Muscle layer of duodenum (tissue), 2 donors: ENCODE data around the gene DCAF11.

Experiments
- H3K27ac ChIP-seq: one replicate; pipeline ENCODE4 v1.7.0; 2013; ENCODE audit warnings: mild to moderate bottlenecking, low read length
- H3K27me3 ChIP-seq: one replicate; pipeline ENCODE4 v1.7.0; 2013; ENCODE audit warnings: low read depth, mild to moderate bottlenecking, control low read depth, low read length
- H3K36me3 ChIP-seq, 2 donors: one replicate each; pipeline ENCODE4 v1.7.0; 2013; ENCODE audit warnings: low read length in 2 of 2, control low read depth in 1 of 2, mild to moderate bottlenecking in 1 of 2; ENCODE audit not compliant: insufficient read depth in 2 of 2, control insufficient read depth in 1 of 2
- H3K4me1 ChIP-seq, 2 donors: one replicate each; pipeline ENCODE4 v1.7.0; 2013; ENCODE audit warnings: low read length in 2 of 2, mild to moderate bottlenecking in 2 of 2, control low read depth in 1 of 2, moderate library complexity in 1 of 2; ENCODE audit not compliant: insufficient read depth in 2 of 2, control insufficient read depth in 1 of 2
- H3K4me3 ChIP-seq, 2 donors: one replicate each; pipeline ENCODE4 v1.7.0; 2013; ENCODE audit warnings: low read length in 2 of 2, low read depth in 1 of 2, mild to moderate bottlenecking in 1 of 2
- H3K9me3 ChIP-seq, 2 donors: one replicate each; pipeline ENCODE4 v1.7.0; 2013; ENCODE audit warnings: low read length in 2 of 2, control low read depth in 1 of 2, mild to moderate bottlenecking in 1 of 2; ENCODE audit not compliant: control insufficient read depth in 1 of 2
- donor health status: healthy.

The DCAF11 gene

GRCh38 chr14:24092505-24093206 is 21.9 kb upstream of the DCAF11 start:
- Histone ChIP-seq H3K27me3 (no peaks in the 10 kb centered on the region), H3K36me3 (no peaks in the 10 kb centered on the region), H3K27ac (no peak overlapping the region), H3K9me3 (no peaks in the 10 kb centered on the region), H3K4me1 (peaks cover 6 to 9% of the 10 kb centered on the region in 2 donors), H3K4me3 (no peak overlapping the region)

- Histone ChIP-seq H3K4me3 (peak overlapping the region; percentile 75 to 86), H3K9me3 (no peaks in the 10 kb centered on the region), H3K27me3 (no peaks in the 10 kb centered on the region), H3K36me3 (peaks cover 0 to 1% of the 10 kb centered on the region in 2 donors), H3K27ac (peak overlapping the region; percentile 81), H3K4me1 (peaks cover 6 to 9% of the 10 kb centered on the region in 2 donors)
Observed at GRCh38 chr14:24093207-24093900, 21.2 kb upstream of the DCAF11 start.

- Histone ChIP-seq H3K4me1 (peaks cover 6 to 9% of the 10 kb centered on the region in 2 donors), H3K4me3 (peak within 1 kb of the TSS; percentile 75 to 86), H3K36me3 (peaks cover 0 to 7% of the 10 kb centered on the region in 2 donors), H3K9me3 (no peaks in the 10 kb centered on the region), H3K27me3 (no peaks in the 10 kb centered on the region), H3K27ac (peak within 1 kb of the TSS; percentile 94)
Observed at GRCh38 chr14:24093901-24094840, 20.4 kb upstream of the DCAF11 start, which contains the start of gene PCK2. Gene PCK2 (plus strand): TSS chr14:24094311. CDS start chr14:24094406, 95 bp downstream.

GRCh38 chr14:24094841-24095270 is 19.7 kb upstream of the DCAF11 start:
- Histone ChIP-seq H3K27ac (peak overlapping the region; percentile 94), H3K4me1 (peaks cover 6 to 9% of the 10 kb centered on the region in 2 donors), H3K9me3 (no peaks in the 10 kb centered on the region)

GRCh38 chr14:24095271-24096068 is 19.1 kb upstream of the DCAF11 start:
- H3K9me3 ChIP-seq, result no peaks in the 10 kb centered on the region
- H3K27ac ChIP-seq, result peak overlapping the region; percentile 94
- H3K27me3 ChIP-seq, result no peaks in the 10 kb centered on the region
- peaks cover 0 to 12% of the 10 kb centered on the region in 2 donors for H3K36me3 ChIP-seq
- peaks cover 6 to 9% of the 10 kb centered on the region in 2 donors for H3K4me1 ChIP-seq
- peak overlapping the region; percentile 75 to 86 for H3K4me3 ChIP-seq

More at GRCh38 chr14:24094841-24095270, 19.7 kb upstream of the DCAF11 start:
- H3K27me3 ChIP-seq, result no peaks in the 10 kb centered on the region
- peak overlapping the region; percentile 75 to 86 for H3K4me3 ChIP-seq
- H3K36me3 ChIP-seq, result peaks cover 0 to 7% of the 10 kb centered on the region in 2 donors

GRCh38 chr14:24096545-24097181 is 17.9 kb upstream of the DCAF11 start:
- H3K27ac ChIP-seq, result no peak overlapping the region
- peaks cover 4 to 22% of the 10 kb centered on the region in 2 donors for H3K36me3 ChIP-seq
- H3K4me1 ChIP-seq, result peaks cover 6 to 9% of the 10 kb centered on the region in 2 donors
- H3K4me3 ChIP-seq, result no peak overlapping the region
- H3K27me3 ChIP-seq, result no peaks in the 10 kb centered on the region
- no peaks in the 10 kb centered on the region for H3K9me3 ChIP-seq

GRCh38 chr14:24098229-24098926 is 16.2 kb upstream of the DCAF11 start:
- H3K4me1 ChIP-seq, result peaks cover 6 to 9% of the 10 kb centered on the region in 2 donors

GRCh38 chr14:24098927-24099813 is 15.4 kb upstream of the DCAF11 start:
- Histone ChIP-seq H3K4me3 (no peak overlapping the region), H3K36me3 (peaks cover 10 to 37% of the 10 kb centered on the region in 2 donors), H3K27ac (no peak overlapping the region)

More at GRCh38 chr14:24098229-24098926, 16.2 kb upstream of the DCAF11 start:
- Histone ChIP-seq H3K27me3 (no peaks in the 10 kb centered on the region), H3K36me3 (peaks cover 4 to 34% of the 10 kb centered on the region in 2 donors), H3K27ac (no peak overlapping the region), H3K4me3 (no peak overlapping the region), H3K9me3 (no peaks in the 10 kb centered on the region)

More at GRCh38 chr14:24098927-24099813, 15.4 kb upstream of the DCAF11 start:
- peaks cover 3 to 9% of the 10 kb centered on the region in 2 donors for H3K4me1 ChIP-seq
- H3K9me3 ChIP-seq, result no peaks in the 10 kb centered on the region
- H3K27me3 ChIP-seq, result no peaks in the 10 kb centered on the region
